Activated CD4-positive, alpha-beta T cell treated with anti-CD3 and anti-CD28 coated beads, Interleukin-2, amount 50 U/mL, for 1 hour (primary cell): Measurements from ENCODE around the gene SIN3A.

Experiments
- DNase-seq: peaks from one replicate; pipeline ENCODE4 v3.0.0-alpha.2; 2020

Gene SIN3A

GRCh38 chr15:75371901-75372688 lies 79.4 kb downstream of the SIN3A start:
- no peak for DNase-seq

- DNase-seq, result no peak
These were observed 80.0 kb downstream of the SIN3A start for GRCh38 chr15:75371486-75371885.

- no peak for DNase-seq
These were observed 81.5 kb downstream of the SIN3A start for GRCh38 chr15:75369897-75370581.

GRCh38 chr15:75368689-75369239 lies 82.7 kb downstream of the SIN3A start:
- no peak for DNase-seq

- peak; percentile 89 for DNase-seq
These were observed 83.4 kb downstream of the SIN3A start, which contains the start of gene MAN2C1 for GRCh38 chr15:75367913-75368688. TSS of gene MAN2C1 (minus strand) at chr15:75368607. CDS start at chr15:75368583, 24 bp downstream.

GRCh38 chr15:75367406-75367912 lies 84.0 kb downstream of the SIN3A start:
- DNase-seq, result no peak

GRCh38 chr15:75367006-75367405 lies 84.5 kb downstream of the SIN3A start:
- DNase-seq, result no peak

- DNase-seq, result no peak
These were observed 85.3 kb downstream of the SIN3A start for GRCh38 chr15:75366163-75366562.

- DNase-seq, result no peak
These were observed 86.6 kb downstream of the SIN3A start for GRCh38 chr15:75364881-75365280.

GRCh38 chr15:75363786-75364185 lies 87.7 kb downstream of the SIN3A start:
- DNase-seq, result no peak

GRCh38 chr15:75362642-75363249 lies 88.7 kb downstream of the SIN3A start:
- DNase-seq, result no peak

- no peak for DNase-seq
These were observed 89.4 kb downstream of the SIN3A start for GRCh38 chr15:75361989-75362641.

GRCh38 chr15:75361361-75361988 lies 90.0 kb downstream of the SIN3A start:
- no peak for DNase-seq

- DNase-seq, result no peak
These were observed 90.6 kb downstream of the SIN3A start for GRCh38 chr15:75360856-75361255.

GRCh38 chr15:75360391-75360790 lies 91.1 kb downstream of the SIN3A start:
- no peak for DNase-seq

GRCh38 chr15:75359537-75360250 lies 91.8 kb downstream of the SIN3A start:
- DNase-seq, result no peak

- no peak for DNase-seq
These were observed 92.5 kb downstream of the SIN3A start for GRCh38 chr15:75358771-75359536.

GRCh38 chr15:75357976-75358673 lies 93.4 kb downstream of the SIN3A start:
- no peak for DNase-seq

GRCh38 chr15:75356517-75356916 lies 95.0 kb downstream of the SIN3A start:
- no peak for DNase-seq
